CD4-positive, alpha-beta T cell treated with Interleukin-6 at 100 ng/mL for 8 hours (primary cell): ENCODE results near the gene SLC1A2.
A peak's percentile ranks its signal among the peaks of the same experiment; 100 is the strongest.

Experiments used
- DNase-seq: peaks from one replicate; pipeline ENCODE4 v3.0.0-alpha.2; 2020; ENCODE audit warnings: mixed read lengths, low spot score

Gene SLC1A2

GRCh38 chr11:35413598-35413997, 5.8 kb downstream of the SLC1A2 start:
- no peak for DNase-seq

DNA sequence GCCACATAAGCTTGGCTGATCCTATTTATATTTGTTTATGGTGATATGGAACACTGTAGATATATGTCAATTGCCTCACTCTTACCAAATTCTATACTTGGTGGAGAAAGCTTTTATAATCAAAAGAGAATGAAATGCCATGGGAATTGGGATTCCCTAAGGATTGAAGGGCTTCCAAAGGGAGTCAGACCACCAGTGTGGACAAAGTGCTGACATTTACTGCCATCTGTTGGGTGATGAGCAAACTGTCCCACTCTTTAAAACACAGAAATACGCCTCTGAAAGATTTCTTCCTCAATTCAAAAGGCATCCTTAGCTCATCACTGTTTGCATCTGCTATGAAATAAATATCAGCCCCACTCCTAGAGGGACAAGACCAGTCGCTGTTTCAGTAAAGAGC, 7.1 kb downstream of the SLC1A2 start:
- DNase-seq = no peak

- no peak for DNase-seq
Observed at GRCh38 chr11:35407041-35407440, 12.3 kb downstream of the SLC1A2 start.

GRCh38 chr11:35404388-35404775, 15.0 kb downstream of the SLC1A2 start:
- DNase-seq = no peak

DNA sequence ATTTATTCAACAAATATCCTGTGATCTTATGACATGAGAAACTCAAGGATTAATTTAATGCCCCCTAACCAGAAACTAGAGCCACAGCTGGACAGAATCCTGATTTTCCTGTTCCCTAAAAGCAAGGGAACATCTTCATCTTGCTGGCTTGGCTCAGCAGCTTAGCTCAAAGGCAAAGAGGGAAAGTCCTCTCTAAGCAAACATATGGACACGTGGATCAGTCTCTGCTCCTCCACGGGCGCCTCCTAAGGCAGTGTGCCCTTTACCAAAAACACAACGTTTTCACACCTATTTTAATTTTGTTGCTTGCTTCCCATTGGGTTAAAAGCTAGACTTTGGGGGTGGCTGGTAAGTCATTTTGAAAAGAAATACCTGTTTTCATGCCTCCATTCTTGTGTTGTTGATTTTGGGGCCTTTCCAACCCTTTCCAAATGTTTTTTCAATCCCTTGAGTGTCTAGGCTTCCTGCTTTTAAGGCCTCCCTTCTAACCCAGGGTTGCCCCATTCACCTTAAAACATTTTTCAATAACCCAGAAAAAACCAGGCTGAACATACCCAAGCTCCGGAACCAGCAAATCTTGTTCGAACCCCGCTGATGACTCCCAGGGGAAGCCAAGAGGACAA, 15.5 kb downstream of the SLC1A2 start:
- DNase-seq = no peak

- DNase-seq = no peak
Observed at GRCh38 chr11:35402751-35403660, 16.4 kb downstream of the SLC1A2 start.

- no peak for DNase-seq
Observed at GRCh38 chr11:35398881-35399280, 20.5 kb downstream of the SLC1A2 start.

GRCh38 chr11:35394941-35395340, 24.4 kb downstream of the SLC1A2 start:
- no peak for DNase-seq

DNA sequence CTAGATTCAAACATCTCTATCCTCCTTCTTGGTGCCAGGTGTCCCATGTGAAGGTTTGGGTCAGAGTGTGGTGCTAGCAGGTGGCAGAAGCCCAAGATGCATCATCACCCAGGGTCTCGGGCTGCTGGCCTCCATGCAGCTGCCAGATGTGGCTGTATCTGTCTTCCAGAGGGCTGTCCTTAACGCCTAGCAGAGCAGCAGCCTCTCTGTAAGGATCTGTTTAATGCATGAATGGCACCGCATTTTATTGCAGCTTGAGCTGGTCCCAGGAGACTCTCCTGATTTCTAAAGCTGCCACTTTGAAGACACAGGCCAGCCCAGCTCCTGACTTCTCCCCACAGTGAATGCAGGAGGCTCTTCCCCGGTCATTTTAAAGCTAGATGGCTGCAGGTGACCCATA, 26.3 kb downstream of the SLC1A2 start:
- DNase-seq = no peak

- DNase-seq = peak; percentile 82
Observed at GRCh38 chr11:35391922-35392688, 27.3 kb downstream of the SLC1A2 start.

DNA sequence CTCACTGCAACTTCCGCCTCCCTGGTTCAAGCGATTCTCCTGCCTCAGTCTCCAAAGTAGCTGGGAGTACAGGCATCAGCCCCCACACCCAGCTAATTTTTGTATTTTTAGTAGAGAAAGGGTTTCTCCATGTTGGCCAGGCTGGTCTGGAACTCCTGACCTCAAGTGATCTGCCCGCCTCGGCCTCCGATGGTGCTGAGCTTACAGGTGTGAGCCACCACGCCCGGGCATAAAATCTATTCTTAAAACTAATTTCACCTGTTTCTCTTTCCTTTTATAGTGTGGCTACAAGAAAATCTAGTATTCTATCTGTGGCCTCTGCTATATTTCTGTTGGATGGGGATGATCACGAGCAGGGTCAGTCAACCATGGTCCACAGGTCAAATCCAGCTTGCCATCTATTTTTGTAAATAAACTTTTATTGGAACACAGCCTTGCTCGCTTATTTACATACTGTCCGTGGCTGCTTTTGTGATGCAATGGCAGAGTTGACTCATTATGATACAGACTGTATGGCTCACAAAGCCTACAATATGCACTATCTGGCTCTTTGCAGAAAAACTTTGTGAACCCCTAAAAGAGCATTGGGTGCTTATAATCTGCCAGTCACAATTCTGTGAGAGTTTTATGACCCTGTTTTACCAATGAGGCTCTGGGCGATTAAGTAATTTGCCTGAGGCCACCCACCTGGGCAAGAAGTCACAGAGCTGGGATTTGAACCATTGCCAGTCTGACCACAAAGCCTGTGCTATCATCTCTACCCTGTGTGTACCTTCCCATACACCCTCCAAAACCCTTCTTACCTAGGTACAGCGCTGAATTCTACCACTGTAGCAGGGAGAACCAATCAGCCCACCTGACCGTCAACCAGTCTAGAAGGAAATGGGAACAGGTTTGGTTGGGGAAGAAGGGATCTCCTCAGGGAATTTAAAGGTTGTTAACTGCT, 28.3 kb downstream of the SLC1A2 start:
- DNase-seq = no peak

DNA sequence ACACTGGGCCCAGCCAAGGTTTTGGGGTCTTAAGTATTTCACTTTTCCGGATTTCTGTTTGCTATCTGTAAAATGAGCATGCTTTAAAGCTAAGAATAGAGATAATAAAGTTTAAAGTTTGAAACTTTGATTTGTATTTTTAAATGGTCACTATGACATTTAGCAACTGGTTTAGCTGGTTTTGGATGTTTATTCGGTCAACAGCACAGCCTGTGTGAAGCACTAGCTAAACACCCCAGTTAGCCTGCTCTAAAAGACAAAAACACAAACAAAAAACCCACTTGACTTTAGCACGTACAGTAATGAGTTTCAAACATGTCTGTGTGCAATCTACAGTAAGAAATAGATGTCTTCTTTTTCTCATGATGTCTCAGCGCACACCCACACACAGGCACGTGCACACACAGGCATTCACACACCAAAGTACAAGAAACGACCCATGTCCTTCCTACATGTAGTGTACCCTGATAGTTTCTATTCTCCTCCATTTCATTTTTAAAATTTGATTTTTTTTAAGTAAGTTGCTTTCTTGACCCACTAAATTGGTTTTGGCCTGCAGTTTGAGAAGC, 29.4 kb downstream of the SLC1A2 start:
- DNase-seq = no peak

GRCh38 chr11:35389112-35389511, 30.2 kb downstream of the SLC1A2 start:
- DNase-seq = no peak

- DNase-seq = no peak
Observed at GRCh38 chr11:35388061-35388460, 31.3 kb downstream of the SLC1A2 start.

- DNase-seq = no peak
Observed at GRCh38 chr11:35387111-35387982, 32.0 kb downstream of the SLC1A2 start.

DNA sequence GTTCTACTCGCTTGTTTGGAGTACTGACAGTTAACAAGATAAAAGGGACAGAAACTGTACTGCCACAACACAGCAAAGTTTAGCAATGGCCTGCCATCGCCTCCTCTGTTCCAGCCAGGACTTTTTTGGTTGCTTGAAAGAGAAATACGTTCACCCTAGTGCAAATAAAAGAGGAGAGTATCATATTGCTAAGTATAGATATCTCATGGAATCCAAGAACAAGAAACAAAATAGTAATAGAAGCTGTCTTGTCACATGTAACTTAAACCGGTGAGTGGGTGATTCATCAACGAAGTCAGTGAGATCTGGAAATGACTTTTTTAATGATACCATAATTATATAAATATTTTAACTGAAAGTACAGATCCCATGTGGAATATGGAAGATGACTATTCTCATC, 35.4 kb downstream of the SLC1A2 start:
- DNase-seq = no peak

DNA sequence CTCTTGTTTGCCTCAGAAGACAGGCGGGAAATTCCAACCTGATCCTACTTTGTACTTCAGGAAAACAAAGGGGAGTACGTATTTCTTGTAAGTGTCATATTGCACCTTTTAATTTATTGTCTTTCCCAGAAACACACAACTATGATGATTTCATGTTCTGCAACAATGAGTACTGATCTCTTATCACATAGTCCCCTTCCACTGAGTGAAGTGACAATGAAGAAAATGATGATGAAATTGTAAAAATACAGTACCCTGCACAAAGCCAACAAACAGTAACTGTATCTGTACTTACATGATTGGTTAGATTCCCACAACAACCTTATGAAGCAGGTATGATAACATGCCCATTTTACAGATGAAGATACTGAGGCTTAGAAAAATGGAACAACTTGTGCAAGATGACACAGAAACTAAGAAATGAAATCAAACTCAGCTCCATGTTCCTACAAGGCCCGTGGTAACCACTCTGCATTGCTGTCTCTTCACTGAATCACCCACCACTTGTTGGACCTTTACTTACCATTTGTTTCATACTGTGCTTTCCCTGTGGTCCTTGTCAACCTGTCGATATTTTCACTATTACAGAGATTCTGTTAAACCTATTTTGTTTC, 37.5 kb downstream of the SLC1A2 start:
- no peak for DNase-seq

GRCh38 chr11:35380603-35381002, 38.8 kb downstream of the SLC1A2 start:
- no peak for DNase-seq

- DNase-seq = no peak
Observed at GRCh38 chr11:35377262-35377661, 42.1 kb downstream of the SLC1A2 start.

DNA sequence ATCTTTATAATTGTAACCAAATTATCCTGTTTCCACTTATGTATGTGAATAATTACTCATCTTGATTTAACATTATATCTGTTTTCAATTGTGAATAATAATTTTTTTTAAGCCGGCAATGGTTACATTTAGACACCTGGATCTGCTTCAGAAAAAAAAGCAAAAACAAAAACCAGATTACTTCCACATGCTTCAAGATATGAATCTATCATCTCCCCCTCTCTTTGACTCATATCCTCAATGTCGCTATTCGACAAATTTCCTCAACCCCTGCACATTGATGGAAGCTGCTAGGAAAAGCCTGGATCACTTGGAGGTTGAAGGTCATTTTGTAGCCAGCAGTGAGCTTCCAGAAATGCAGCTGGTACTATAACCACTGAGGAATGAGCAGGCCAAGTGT, 42.7 kb downstream of the SLC1A2 start:
- no peak for DNase-seq
